B cell (primary cell): ENCODE data around the gene TFEB.

ENCODE experiments used
- EZH2 ChIP-seq: IDR thresholded peaks from 2 replicates; pipeline ENCODE4 v1.6.1; 2012; ENCODE audit warnings: borderline replicate concordance, low read depth, mild to moderate bottlenecking, moderate library complexity, low read length; ENCODE audit not compliant: insufficient read depth, poor library complexity, severe bottlenecking
- TF ChIP-seq, protein P1 (sequence below): fragments of 200-600 bp; IDR thresholded peaks from one replicate; pipeline ENCODE4 v1.8.0; 2022; ENCODE audit warnings: antibody characterized with exemption, mild to moderate bottlenecking

DNA sequence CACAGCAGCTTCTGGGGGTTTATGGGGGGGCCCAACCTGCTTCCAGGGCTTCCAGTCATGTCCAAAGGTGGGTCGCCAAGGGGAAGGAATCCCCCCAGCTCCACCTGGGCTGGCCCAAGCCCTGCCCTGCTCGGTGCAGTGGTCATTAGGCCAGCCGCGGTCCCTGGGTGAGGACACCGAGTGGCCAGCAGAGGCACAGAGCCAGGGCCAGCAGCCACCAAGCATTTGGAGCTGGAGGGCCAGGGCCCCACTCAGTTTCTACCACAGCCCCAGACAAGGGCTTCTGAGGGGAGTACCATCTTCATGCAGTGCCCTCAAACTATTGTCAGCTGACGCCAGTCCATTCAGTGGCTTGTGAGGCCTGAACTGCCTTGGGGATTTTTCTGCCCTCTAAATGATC, 39.6 kb downstream of the TFEB start:
- TF ChIP-seq, protein P1, sequence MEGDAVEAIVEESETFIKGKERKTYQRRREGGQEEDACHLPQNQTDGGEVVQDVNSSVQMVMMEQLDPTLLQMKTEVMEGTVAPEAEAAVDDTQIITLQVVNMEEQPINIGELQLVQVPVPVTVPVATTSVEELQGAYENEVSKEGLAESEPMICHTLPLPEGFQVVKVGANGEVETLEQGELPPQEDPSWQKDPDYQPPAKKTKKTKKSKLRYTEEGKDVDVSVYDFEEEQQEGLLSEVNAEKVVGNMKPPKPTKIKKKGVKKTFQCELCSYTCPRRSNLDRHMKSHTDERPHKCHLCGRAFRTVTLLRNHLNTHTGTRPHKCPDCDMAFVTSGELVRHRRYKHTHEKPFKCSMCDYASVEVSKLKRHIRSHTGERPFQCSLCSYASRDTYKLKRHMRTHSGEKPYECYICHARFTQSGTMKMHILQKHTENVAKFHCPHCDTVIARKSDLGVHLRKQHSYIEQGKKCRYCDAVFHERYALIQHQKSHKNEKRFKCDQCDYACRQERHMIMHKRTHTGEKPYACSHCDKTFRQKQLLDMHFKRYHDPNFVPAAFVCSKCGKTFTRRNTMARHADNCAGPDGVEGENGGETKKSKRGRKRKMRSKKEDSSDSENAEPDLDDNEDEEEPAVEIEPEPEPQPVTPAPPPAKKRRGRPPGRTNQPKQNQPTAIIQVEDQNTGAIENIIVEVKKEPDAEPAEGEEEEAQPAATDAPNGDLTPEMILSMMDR = no peak
- no peak for TF ChIP-seq EZH2
